Stomach (tissue), 9 donors: Measurements from ENCODE around the gene AGFG1. TPM values are rescaled to one million over a fixed set of nuclear protein-coding genes. Genes with fewer than 3 reads are reported as not detected.

Source experiments
- DNase-seq, 2 donors: peaks; one replicate each; pipeline versions ENCODE4 v3.0.0 to v3.0.0-alpha.2; 2013 to 2019
- H3K27ac ChIP-seq, 5 donors: fragments of 200-600 bp in 4 of 5; sonication (generic) in 4 of 5; one replicate each; pipeline ENCODE4 v1.5.1; 2013 to 2019; ENCODE audit warnings: mild to moderate bottlenecking in 1 of 5, moderate library complexity in 1 of 5
- H3K27me3 ChIP-seq, 3 donors: fragments of 200-600 bp; sonication (generic); one replicate each; pipeline ENCODE4 v1.5.1; 2017 to 2019; ENCODE audit warnings: mixed run types in 1 of 3
- H3K36me3 ChIP-seq, 4 donors: fragments of 200-600 bp; sonication (generic); 1 replicate in 3 of 4; 2 replicates in 1 of 4; pipeline ENCODE4 v1.5.1; 2016 to 2019
- H3K4me1 ChIP-seq, 4 donors: fragments of 200-600 bp; sonication (generic); one replicate each; pipeline ENCODE4 v1.5.1; 2016 to 2019
- H3K4me3 ChIP-seq, 4 donors: fragments of 200-600 bp; sonication (generic) in 3 of 4; one replicate each; pipeline ENCODE4 v1.5.1; 2016 to 2019; ENCODE audit warnings: mild to moderate bottlenecking in 1 of 4
- H3K9me3 ChIP-seq, 4 donors: fragments of 200-600 bp; sonication (generic); one replicate each; pipeline ENCODE4 v1.5.1; 2016 to 2019
- EP300 ChIP-seq: sonication (generic); formaldehyde crosslinking; IDR thresholded peaks from one replicate; pipeline ENCODE4 v1.6.1; 2017; ENCODE audit warnings: antibody characterized with exemption
- POLR2A ChIP-seq, 4 donors: fragments of 450-650 bp; IDR thresholded peaks; one replicate each; pipeline ENCODE4 v1.6.1; 2016; ENCODE audit warnings: antibody characterized with exemption in 4 of 4, control low read depth in 2 of 4, mild to moderate bottlenecking in 1 of 4, moderate library complexity in 1 of 4
- POLR2AphosphoS5 ChIP-seq, 3 donors: sonication (generic); formaldehyde crosslinking; IDR thresholded peaks; one replicate each; pipeline ENCODE4 v1.6.1; 2016; ENCODE audit warnings: antibody characterized with exemption in 3 of 3
- WGBS, 5 donors: extraction: QIAGEN DNeasy Blood & Tissue Kit in 3 of 5; methylation state at CpG; one replicate each; pipeline versions ENCODE4 v1.1.5 to v1.1.7; 2013 to 2018; 5-methylcytosine and 5-hydroxymethylcytosine counted together
- intact Hi-C: fragments of 100-400 bp; cut with DNase I; formaldehyde crosslinking; loops from one replicate; pipeline ENCODE4 v1.15.1; 2023; ENCODE audit warnings: low total_unique reads
- polyA plus RNA-seq, 3 donors: library from polyadenylated mRNA; stranded (reverse); fragments of 200-250 nt; gene quantifications; one replicate each; pipeline ENCODE4 v1.2.3, GENCODE V29; 2013
- total RNA-seq, 5 donors: library from RNA; depleted of rRNA; stranded (reverse); fragments of >200 nt; gene quantifications; one replicate each; pipeline versions ENCODE4 v1.1.0 to v1.2.3, GENCODE V29; 2014 to 2016
- TF ChIP-seq, protein P1 (sequence below), 7 experiments: fragments of 450-650 bp in 4 of 7; fragments of 200-600 bp in 3 of 7; sonication (generic) in 3 of 7; IDR thresholded peaks; one replicate each; pipeline ENCODE4 v1.5.1; 2016 to 2019; ENCODE audit warnings: antibody characterized with exemption in 7 of 7, control low read depth in 2 of 7, mild to moderate bottlenecking in 1 of 7
- donor health status: healthy with polysubstance abuse.
- donor health status: Bipolar disorder and iron deficiency.
- donor health status: healthy.

The AGFG1 gene
- total and polyA plus RNA-seq, 8 donors: 16.1 to 119 (median 35.7) TPM

DNA sequence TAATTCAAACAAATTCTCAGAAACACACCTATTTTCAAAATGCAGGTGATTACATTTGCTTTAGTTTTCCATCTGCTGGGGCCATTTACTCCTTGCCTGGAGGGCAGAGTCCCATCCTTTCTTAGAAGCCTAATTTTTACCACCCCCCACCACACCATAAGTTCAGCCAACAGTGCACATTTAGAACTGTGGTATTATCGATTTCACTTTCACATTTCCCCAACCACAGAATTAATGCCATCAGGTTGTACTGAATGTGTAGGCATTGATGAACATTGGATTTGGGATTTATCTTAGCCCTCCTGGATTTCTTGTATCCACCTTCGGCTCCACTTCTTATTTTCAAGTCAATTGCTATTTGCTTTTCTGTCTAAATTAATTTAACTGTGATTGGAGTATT lies 138.2 kb downstream of the AGFG1 start:
- no peak for DNase-seq
- peaks cover 0 to 9% (median 0%) of the 10 kb centered on the region in 3 donors for H3K27me3 ChIP-seq
- intact Hi-C loops: no loop called here
- H3K36me3 ChIP-seq: no peaks in the 10 kb centered on the region
- no peak overlapping the region for H3K4me3 ChIP-seq
- 68 to 84% (median 78%) methylated on average over 2 of the region's 2 CpGs for whole genome bisulfite sequencing, 5 donors
- no peak overlapping the region for H3K27ac ChIP-seq
- TF ChIP-seq POLR2A (IDR thresholded peaks at IDR 0.05): no peak
- no peak for TF ChIP-seq POLR2AphosphoS5 (IDR thresholded peaks at IDR 0.05)
- TF ChIP-seq, protein P1, sequence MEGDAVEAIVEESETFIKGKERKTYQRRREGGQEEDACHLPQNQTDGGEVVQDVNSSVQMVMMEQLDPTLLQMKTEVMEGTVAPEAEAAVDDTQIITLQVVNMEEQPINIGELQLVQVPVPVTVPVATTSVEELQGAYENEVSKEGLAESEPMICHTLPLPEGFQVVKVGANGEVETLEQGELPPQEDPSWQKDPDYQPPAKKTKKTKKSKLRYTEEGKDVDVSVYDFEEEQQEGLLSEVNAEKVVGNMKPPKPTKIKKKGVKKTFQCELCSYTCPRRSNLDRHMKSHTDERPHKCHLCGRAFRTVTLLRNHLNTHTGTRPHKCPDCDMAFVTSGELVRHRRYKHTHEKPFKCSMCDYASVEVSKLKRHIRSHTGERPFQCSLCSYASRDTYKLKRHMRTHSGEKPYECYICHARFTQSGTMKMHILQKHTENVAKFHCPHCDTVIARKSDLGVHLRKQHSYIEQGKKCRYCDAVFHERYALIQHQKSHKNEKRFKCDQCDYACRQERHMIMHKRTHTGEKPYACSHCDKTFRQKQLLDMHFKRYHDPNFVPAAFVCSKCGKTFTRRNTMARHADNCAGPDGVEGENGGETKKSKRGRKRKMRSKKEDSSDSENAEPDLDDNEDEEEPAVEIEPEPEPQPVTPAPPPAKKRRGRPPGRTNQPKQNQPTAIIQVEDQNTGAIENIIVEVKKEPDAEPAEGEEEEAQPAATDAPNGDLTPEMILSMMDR (IDR thresholded peaks at IDR 0.05): no peak
- TF ChIP-seq EP300: no peak
- no peaks in the 10 kb centered on the region for H3K4me1 ChIP-seq
- no peaks in the 10 kb centered on the region for H3K9me3 ChIP-seq

Other genes starting within 250 kb of the AGFG1 start
- 100 to 1,000 TPM in 2 of 5 donors, 10 to 100 TPM in 3; 16.8 to 322 (median 92.3) TPM for gene MFF, start 146.9 kb upstream of the AGFG1 start, total RNA-seq
- gene MFF, start 146.9 kb upstream of the AGFG1 start, polyA plus RNA-seq: 10 to 100 TPM; 66.4 to 86.8 (median 80.9) TPM
- 1 to 10 TPM in 1 of 5 donors, not detected in 4; 2.8 TPM for gene TM4SF20, start 92.8 kb upstream of the AGFG1 start, total RNA-seq
- not detected for gene TM4SF20, start 92.8 kb upstream of the AGFG1 start, polyA plus RNA-seq
- gene SCYGR1, start 84.2 kb upstream of the AGFG1 start, total RNA-seq: not detected
- not detected for gene SCYGR1, start 84.2 kb upstream of the AGFG1 start, polyA plus RNA-seq
- gene SCYGR2, start 126.7 kb downstream of the AGFG1 start, total RNA-seq: not detected
- not detected for gene SCYGR2, start 126.7 kb downstream of the AGFG1 start, polyA plus RNA-seq
- not detected for gene SCYGR3, start 142.7 kb downstream of the AGFG1 start, total RNA-seq
- not detected for gene SCYGR3, start 142.7 kb downstream of the AGFG1 start, polyA plus RNA-seq
- not detected for gene SCYGR4, start 145.3 kb downstream of the AGFG1 start, total RNA-seq
- not detected for gene SCYGR4, start 145.3 kb downstream of the AGFG1 start, polyA plus RNA-seq
- gene SCYGR5, start 194.6 kb downstream of the AGFG1 start, total RNA-seq: not detected
- gene SCYGR5, start 194.6 kb downstream of the AGFG1 start, polyA plus RNA-seq: not detected
- 1 to 10 TPM; 1.7 to 9.3 (median 3.6) TPM for gene SLC19A3, start 245.9 kb downstream of the AGFG1 start, total RNA-seq
- gene SLC19A3, start 245.9 kb downstream of the AGFG1 start, polyA plus RNA-seq: under 1 TPM in 2 of 3 donors, not detected in 1; 0.43 to 0.56 TPM